Smooth muscle cell (in vitro differentiated cells): ENCODE data around the gene CCDC38. TPM values are rescaled to one million over a fixed set of nuclear protein-coding genes. Genes with fewer than 3 reads are reported as not detected.
A peak's percentile ranks its signal among the peaks of the same experiment; 100 is the strongest.

Experiments
- DNase-seq: peaks from one replicate; lab custom pipeline; 2025; ENCODE audit not compliant: unreplicated experiment; lab: John Stamatoyannopoulos, UW
- H2AFZ ChIP-seq: fragments of 200-600 bp; sonication (generic); 2 replicates; pipeline ENCODE4 v1.6.0; 2016; ENCODE audit warnings: antibody characterized with exemption, low read depth, mild to moderate bottlenecking
- H3F3A ChIP-seq: fragments of 200-600 bp; sonication (generic); 2 replicates; pipeline ENCODE4 v1.6.0; 2017; ENCODE audit warnings: antibody characterized with exemption, low read depth
- H3K27ac ChIP-seq: fragments of 200-600 bp; sonication (generic); 2 replicates; pipeline ENCODE4 v1.5.1; 2016; ENCODE audit warnings: low read depth, mild to moderate bottlenecking
- H3K27me3 ChIP-seq: fragments of 200-600 bp; sonication (generic); 2 replicates; pipeline ENCODE4 v1.6.1; 2016; ENCODE audit warnings: low read depth, mild to moderate bottlenecking
- H3K36me3 ChIP-seq: fragments of 200-600 bp; sonication (generic); 2 replicates; pipeline ENCODE4 v1.5.1; 2016; ENCODE audit warnings: low read depth
- H3K4me1 ChIP-seq: fragments of 200-600 bp; sonication (generic); 2 replicates; pipeline ENCODE4 v1.5.1; 2016; ENCODE audit warnings: low read depth
- H3K4me2 ChIP-seq: fragments of 200-600 bp; sonication (generic); 2 replicates; pipeline ENCODE4 v1.6.0; 2016; ENCODE audit warnings: mild to moderate bottlenecking
- H3K4me3 ChIP-seq: fragments of 200-600 bp; sonication (generic); 2 replicates; pipeline ENCODE4 v1.5.1; 2016; ENCODE audit warnings: mild to moderate bottlenecking
- H3K79me2 ChIP-seq: fragments of 200-600 bp; sonication (generic); 2 replicates; pipeline ENCODE4 v1.6.0; 2016; ENCODE audit warnings: low read depth, mild to moderate bottlenecking
- H3K9ac ChIP-seq: fragments of 200-600 bp; sonication (generic); 2 replicates; pipeline ENCODE4 v1.6.0; 2016; ENCODE audit warnings: low read depth
- H3K9me3 ChIP-seq: fragments of 200-600 bp; sonication (generic); replicated peaks from 2 replicates; pipeline ENCODE4 v1.5.1; 2016; ENCODE audit warnings: low read depth
- H4K20me1 ChIP-seq: fragments of 200-600 bp; sonication (generic); 2 replicates; pipeline ENCODE4 v1.6.0; 2016; ENCODE audit warnings: low read depth
- CTCF ChIP-seq: fragments of 200-600 bp; sonication (generic); IDR thresholded peaks from 2 replicates; pipeline ENCODE4 v1.5.1; 2017; ENCODE audit warnings: borderline replicate concordance, mild to moderate bottlenecking, antibody characterized with exemption; ENCODE audit not compliant: insufficient read depth, poor library complexity, severe bottlenecking
- WGBS: methylation state at CpG from one replicate; pipeline ENCODE4 v1.1.7; 2016; ENCODE audit warnings: low lambda C conversion rate; 5-methylcytosine and 5-hydroxymethylcytosine counted together
- polyA plus RNA-seq: library from polyadenylated mRNA; unstranded; fragments of >200 nt; fragmentation: Nextera tagmentation; extraction: Ambion mirVana; gene quantifications from 2 replicates; pipeline ENCODE4 v1.2.1, GENCODE V29; 2016
- total RNA-seq: library from RNA; depleted of rRNA; stranded (reverse); fragments of >200 nt; gene quantifications from 2 replicates; pipeline ENCODE4 v1.2.3, GENCODE V29; 2014

The CCDC38 gene
- total and polyA plus RNA-seq, 2 experiments from 2014 or later = 0.39 TPM; not detected in 1

DNA sequence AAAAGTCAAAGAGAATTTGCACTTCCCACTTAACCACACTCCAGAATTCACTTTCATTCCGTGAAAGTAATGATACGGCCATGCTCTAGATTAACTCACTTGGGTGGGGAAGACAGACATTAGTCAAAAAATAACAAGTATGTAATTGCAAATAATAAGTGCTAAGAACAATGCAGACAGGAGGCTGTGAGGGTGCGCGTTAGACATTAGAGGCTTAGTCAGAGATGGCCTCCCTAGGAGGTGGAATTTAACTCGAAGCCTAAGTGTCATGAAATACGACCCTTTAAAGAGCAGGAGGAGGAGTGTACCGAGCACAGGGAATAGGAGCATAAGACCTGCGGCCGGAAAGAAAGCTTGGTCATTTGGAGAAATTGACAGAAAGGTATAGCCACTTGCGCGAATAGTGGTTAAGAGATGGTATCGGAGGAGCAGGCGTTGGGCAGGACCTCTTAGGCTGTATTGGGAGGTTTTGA is 83.0 kb downstream of the CCDC38 start:
- DNase-seq = no peak
- peaks cover 52% of the 10 kb centered on the region for H3K79me2 ChIP-seq

DNA sequence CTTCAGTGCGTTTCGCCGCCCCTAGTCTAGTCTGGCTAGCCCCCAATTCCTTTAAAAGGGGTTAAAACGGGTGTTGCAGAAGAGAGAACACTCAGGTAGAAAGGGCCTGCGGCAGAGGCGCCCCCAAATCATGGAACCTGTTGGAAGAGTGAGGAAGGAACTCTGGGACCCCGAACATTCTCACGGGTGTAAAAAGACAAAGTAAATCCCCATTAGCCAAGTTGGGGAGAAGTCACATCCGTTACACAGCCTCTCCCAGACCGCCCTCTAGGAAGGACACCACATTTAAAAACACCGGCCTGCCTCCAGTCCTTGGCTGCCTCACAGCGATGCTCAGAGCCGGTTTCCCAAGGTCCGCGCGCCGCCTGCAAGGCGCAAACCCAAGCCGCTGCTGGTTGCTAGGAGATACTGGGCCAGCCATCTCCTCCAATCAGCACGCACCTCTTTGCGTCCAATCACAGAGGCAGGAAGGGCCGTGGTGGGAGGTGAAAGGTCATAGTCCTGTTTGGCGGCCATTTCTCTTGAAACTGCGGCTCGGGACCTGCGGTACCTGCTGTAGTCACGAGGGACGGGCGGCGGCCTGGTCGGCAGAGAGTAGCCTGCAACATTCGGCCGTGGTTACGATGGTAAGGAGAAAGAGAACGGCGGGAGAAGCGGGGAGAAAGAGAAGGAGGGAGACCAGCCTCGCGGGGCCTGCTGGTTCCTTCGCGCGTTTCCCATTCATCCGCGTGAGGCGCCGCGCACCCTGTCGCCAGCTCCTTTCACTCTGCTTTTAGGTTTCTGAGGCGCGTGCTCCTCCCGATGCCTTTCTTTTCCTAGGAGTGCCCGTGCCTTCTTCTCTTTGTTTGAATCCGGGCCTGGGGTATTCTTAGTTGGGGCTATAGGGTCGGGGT is 83.7 kb downstream of the CCDC38 start, which contains the start of gene SNRPF:
Gene SNRPF (plus strand): TSS at position 502 of the 893 bp plus-strand sequence. CDS start 122 bp downstream, at position 624.
- 3% methylated on average over 54 of the region's 54 CpGs for WGBS
- peak; percentile 77 for DNase-seq
- TF ChIP-seq CTCF = no peak

More for the DNA sequence above, 83.0 kb downstream of the CCDC38 start:
- H3K9me3 ChIP-seq = no peaks in the 10 kb centered on the region
- peaks cover 3% of the 10 kb centered on the region for H3K4me1 ChIP-seq
- peak overlapping the region; percentile 88 for H3K9ac ChIP-seq
- peak overlapping the region; percentile 86 for H3K27ac ChIP-seq
- peaks cover 30% of the 10 kb centered on the region for H3K36me3 ChIP-seq
- peaks cover 10% of the 10 kb centered on the region for H4K20me1 ChIP-seq
- H2AFZ ChIP-seq = peak overlapping the region; percentile 86
- no peaks in the 10 kb centered on the region for H3K27me3 ChIP-seq
- H3K4me3 ChIP-seq = peak overlapping the region; percentile 82
- TF ChIP-seq CTCF = no peak
- no peaks in the 10 kb centered on the region for H3F3A ChIP-seq
- H3K4me2 ChIP-seq = peak overlapping the region; percentile 94
- WGBS = under 1% methylated on average over 13 of the region's 13 CpGs

DNA sequence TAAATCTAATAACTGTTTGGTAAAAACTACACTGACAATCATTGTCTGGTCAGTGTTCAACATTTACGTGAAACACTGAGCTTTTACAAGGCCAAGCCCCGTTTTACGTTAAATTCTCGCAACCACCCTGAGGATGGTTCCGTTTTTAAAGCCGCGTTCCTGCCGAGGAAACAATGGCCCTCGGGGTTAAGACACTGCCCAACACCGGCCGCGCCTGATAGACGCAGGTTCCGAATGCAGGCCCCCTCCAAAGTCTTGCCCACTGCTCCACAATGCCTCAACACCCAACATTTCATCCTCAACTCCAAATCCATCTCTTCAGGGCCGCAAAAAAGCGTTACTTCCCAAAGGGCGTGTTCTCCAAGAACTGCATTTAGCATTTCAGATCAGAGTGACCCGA is 84.6 kb downstream of the CCDC38 start:
- H3K4me2 ChIP-seq = peak overlapping the region; percentile 94

More for the DNA sequence above, 83.7 kb downstream of the CCDC38 start, which contains the start of gene SNRPF:
- Histone ChIP-seq H3F3A (no peaks in the 10 kb centered on the region), H4K20me1 (peaks cover 4% of the 10 kb centered on the region), H3K79me2 (peaks cover 46% of the 10 kb centered on the region), H3K27ac (peak within 1 kb of the TSS; percentile 86), H3K4me2 (peak within 1 kb of the TSS; percentile 94), H3K4me3 (peak within 1 kb of the TSS; percentile 82), H3K27me3 (no peaks in the 10 kb centered on the region), H3K9me3 (no peaks in the 10 kb centered on the region), H2AFZ (peak within 1 kb of the TSS; percentile 95), H3K4me1 (peaks cover 3% of the 10 kb centered on the region), H3K36me3 (peaks cover 25% of the 10 kb centered on the region), H3K9ac (peak within 1 kb of the TSS; percentile 88)

More for the DNA sequence above, 84.6 kb downstream of the CCDC38 start:
- H3K79me2 ChIP-seq = peaks cover 38% of the 10 kb centered on the region
- no peak overlapping the region for H3K27ac ChIP-seq
- WGBS = 31% methylated on average over 18 of the region's 18 CpGs
- no peak overlapping the region for H3K9ac ChIP-seq
- H3K27me3 ChIP-seq = no peaks in the 10 kb centered on the region
- H3K36me3 ChIP-seq = peaks cover 16% of the 10 kb centered on the region
- peaks cover 3% of the 10 kb centered on the region for H3K4me1 ChIP-seq
- H3K4me3 ChIP-seq = peak overlapping the region; percentile 82
- H3F3A ChIP-seq = no peaks in the 10 kb centered on the region
- no peaks in the 10 kb centered on the region for H4K20me1 ChIP-seq
- H2AFZ ChIP-seq = peak overlapping the region; percentile 95
- no peaks in the 10 kb centered on the region for H3K9me3 ChIP-seq
- no peak for DNase-seq
- TF ChIP-seq CTCF = no peak
